ENCODE data around the gene SORL1. TPM values are rescaled to one million over a fixed set of nuclear protein-coding genes. Genes with fewer than 3 reads are reported as not detected.

SORL1 gene
- total and polyA plus RNA-seq, 3 donors from 2014 or later = 14.7 to 30.0 (median 21.8) TPM

DNA sequence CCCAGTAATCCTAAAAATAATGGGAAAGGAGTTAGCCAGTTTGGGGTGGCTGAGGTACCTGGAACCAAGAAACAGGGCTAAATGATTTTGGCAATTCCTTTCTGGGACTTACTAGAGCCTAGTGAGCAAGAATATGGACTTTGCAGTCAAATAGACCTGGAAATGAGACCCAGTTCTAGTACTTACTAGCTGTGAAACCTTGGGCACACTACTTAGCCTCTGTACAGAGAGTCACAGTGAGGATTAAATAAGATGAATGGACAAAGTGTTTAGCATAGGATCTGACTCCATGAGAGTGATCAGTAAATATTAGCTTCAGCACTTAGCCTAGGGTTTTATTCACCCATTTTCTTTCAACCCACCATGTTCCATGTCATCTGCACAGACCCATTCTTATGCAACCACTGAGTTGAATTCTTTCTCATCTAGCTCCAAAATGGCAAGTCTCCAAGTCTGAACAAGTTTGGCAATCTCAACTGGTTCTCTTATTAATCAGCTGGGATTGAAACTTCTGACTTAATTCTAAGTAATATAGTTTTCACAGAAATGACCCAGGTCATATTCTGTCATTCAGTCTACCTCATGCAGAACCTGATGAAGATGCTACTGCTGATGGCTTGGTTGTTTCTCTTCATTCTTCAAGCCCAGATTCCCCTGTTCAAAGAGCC is 15.0 kb upstream of the SORL1 start:
- Histone ChIP-seq H3K9me3 (no peaks in the 10 kb centered on the region), H3K36me3 (ENCODE audit: low read depth, missing control alignments) (no peaks in the 10 kb centered on the region), H3K4me1 (no peaks in the 10 kb centered on the region), H3K4me3 (no peak overlapping the region), H3K27ac (no peak overlapping the region), H3K27me3 (no peaks in the 10 kb centered on the region)
- DNase-seq = no peak
- intact Hi-C loops (cut with DNase I; ENCODE audit: low total_unique reads) = loop anchor here (10.0 kb wide), 1 partner anchor 102 kb away; no protein-coding TSS in a partner anchor
- TF ChIP-seq POLR2A (IDR thresholded peaks at IDR 0.05) = no peak
- TF ChIP-seq, protein P1, sequence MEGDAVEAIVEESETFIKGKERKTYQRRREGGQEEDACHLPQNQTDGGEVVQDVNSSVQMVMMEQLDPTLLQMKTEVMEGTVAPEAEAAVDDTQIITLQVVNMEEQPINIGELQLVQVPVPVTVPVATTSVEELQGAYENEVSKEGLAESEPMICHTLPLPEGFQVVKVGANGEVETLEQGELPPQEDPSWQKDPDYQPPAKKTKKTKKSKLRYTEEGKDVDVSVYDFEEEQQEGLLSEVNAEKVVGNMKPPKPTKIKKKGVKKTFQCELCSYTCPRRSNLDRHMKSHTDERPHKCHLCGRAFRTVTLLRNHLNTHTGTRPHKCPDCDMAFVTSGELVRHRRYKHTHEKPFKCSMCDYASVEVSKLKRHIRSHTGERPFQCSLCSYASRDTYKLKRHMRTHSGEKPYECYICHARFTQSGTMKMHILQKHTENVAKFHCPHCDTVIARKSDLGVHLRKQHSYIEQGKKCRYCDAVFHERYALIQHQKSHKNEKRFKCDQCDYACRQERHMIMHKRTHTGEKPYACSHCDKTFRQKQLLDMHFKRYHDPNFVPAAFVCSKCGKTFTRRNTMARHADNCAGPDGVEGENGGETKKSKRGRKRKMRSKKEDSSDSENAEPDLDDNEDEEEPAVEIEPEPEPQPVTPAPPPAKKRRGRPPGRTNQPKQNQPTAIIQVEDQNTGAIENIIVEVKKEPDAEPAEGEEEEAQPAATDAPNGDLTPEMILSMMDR (IDR thresholded peaks at IDR 0.05) = no peak

DNA sequence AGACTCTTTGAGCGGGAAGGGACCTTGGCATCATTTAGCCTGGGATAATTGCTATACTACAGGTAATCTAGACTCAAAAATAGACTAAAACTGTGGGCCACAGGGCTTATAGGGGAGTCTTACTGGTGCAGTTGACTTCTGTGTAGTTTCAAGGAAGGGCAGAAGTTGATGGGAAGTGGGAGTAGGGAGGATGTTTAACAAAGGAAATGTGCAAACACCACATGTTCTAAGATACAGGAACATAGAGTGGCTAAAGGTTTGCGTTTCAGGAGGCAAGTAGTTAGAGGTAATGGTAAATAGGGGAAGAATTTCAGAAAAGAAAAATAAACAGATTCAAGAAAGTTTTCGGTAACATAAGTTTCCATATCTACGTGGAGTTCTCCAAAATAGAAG is 14.4 kb upstream of the SORL1 start:
- Histone ChIP-seq H3K36me3 (ENCODE audit: low read depth, missing control alignments) (no peaks in the 10 kb centered on the region), H3K27ac (no peak overlapping the region), H3K4me3 (no peak overlapping the region), H3K27me3 (no peaks in the 10 kb centered on the region), H3K9me3 (no peaks in the 10 kb centered on the region), H3K4me1 (no peaks in the 10 kb centered on the region)
- WGBS, 2 donors = 88 to 92% methylated on average over 4 of the region's 4 CpGs
- intact Hi-C loops (cut with DNase I; ENCODE audit: low total_unique reads) = loop anchor here (10.0 kb wide), 1 partner anchor 103 kb away; no protein-coding TSS in a partner anchor
- no peak for TF ChIP-seq POLR2A (IDR thresholded peaks at IDR 0.05)
- TF ChIP-seq, protein P1 (IDR thresholded peaks at IDR 0.05) = no peak
- no peak for DNase-seq

DNA sequence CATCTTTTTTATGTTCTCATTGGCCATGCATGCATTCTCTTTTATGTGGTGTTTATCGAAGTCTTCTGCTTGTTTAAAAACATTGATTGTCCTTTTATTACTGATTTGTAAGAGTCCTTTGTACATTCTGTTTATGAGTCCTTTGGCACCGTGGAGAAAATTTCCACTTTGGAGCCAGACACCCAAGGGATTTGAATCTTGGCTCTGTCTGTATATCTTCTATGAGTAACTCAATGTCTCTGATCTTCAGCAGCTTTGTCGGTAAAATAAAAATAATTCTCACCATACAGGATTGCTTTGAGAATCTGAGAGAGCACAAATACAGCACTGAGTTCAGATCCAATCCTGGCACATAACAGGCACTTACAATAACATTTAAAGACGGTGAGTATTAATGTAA is 12.8 kb upstream of the SORL1 start:
- no peak overlapping the region for H3K4me3 ChIP-seq
- 53 to 65% methylated on average over 4 of the region's 4 CpGs for WGBS, 2 donors

DNA sequence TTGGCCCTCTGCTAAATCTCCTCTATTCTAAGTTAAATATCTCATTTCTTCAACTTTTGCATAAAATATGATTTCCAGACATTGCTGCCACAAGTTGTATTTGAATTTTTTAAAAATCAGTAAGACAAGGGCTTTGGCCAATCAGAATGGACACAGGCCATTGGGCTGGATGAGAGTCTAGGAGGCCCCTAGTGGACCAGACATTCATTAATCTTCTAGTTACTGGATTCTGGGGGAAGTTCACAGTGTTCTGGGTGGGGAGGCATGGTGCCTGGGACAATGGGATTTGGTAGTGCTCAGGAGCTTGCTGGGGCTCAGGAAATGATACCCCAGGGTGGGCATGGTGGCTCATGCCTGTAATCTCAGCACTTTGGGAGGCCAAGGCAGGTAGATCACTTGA is 12.4 kb upstream of the SORL1 start:
- TF ChIP-seq, protein P1 (IDR thresholded peaks at IDR 0.05) = no peak
- no peak for TF ChIP-seq POLR2A (IDR thresholded peaks at IDR 0.05)
- no peak for DNase-seq
- Histone ChIP-seq H3K36me3 (ENCODE audit: low read depth, missing control alignments) (no peaks in the 10 kb centered on the region), H3K27ac (no peak overlapping the region), H3K4me1 (no peaks in the 10 kb centered on the region), H3K9me3 (no peaks in the 10 kb centered on the region), H3K4me3 (no peak overlapping the region), H3K27me3 (no peaks in the 10 kb centered on the region)
- intact Hi-C loops (cut with DNase I; ENCODE audit: low total_unique reads) = loop anchor here (10.0 kb wide), 1 partner anchor 105 kb away; no protein-coding TSS in a partner anchor

More for the DNA sequence above, 12.8 kb upstream of the SORL1 start:
- H3K27me3 ChIP-seq = no peaks in the 10 kb centered on the region
- H3K36me3 ChIP-seq (ENCODE audit: low read depth, missing control alignments) = no peaks in the 10 kb centered on the region
- intact Hi-C loops (cut with DNase I; ENCODE audit: low total_unique reads) = loop anchor here (10.0 kb wide), 1 partner anchor 105 kb away; no protein-coding TSS in a partner anchor
- H3K27ac ChIP-seq = no peak overlapping the region
- no peaks in the 10 kb centered on the region for H3K4me1 ChIP-seq
- no peak for DNase-seq
- H3K9me3 ChIP-seq = no peaks in the 10 kb centered on the region
- TF ChIP-seq, protein P1 (IDR thresholded peaks at IDR 0.05) = no peak
- no peak for TF ChIP-seq POLR2A (IDR thresholded peaks at IDR 0.05)

DNA sequence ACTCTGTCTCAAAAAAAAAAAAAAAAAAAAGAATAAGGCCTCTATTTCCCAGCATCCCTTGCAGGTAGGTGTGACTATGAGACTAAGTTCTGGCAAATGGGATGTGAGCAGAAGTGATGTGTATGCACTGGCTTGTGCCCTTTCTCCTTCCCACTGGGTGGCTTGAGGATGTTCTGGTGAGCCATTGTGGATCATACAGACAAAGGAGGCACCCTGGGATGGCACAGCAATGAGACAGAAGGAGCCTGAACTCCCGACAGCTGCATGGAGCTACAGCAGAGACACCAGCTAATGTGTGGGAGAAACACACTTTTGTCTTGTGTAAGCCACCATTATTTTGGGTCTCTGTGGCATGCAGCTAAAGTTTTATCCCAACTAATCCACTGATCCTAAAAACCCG is 10.6 kb upstream of the SORL1 start:
- intact Hi-C loops (cut with DNase I; ENCODE audit: low total_unique reads) = no loop called here
- Histone ChIP-seq H3K4me3 (no peak overlapping the region), H3K27me3 (no peaks in the 10 kb centered on the region)

More for the DNA sequence above, 10.6 kb upstream of the SORL1 start:
- H3K27ac ChIP-seq = no peak overlapping the region
- no peaks in the 10 kb centered on the region for H3K4me1 ChIP-seq
- no peak for TF ChIP-seq POLR2A (IDR thresholded peaks at IDR 0.05)
- TF ChIP-seq, protein P1 (IDR thresholded peaks at IDR 0.05) = no peak
- 87 to 91% methylated on average over 2 of the region's 2 CpGs for WGBS, 2 donors
- DNase-seq = no peak
- H3K36me3 ChIP-seq (ENCODE audit: low read depth, missing control alignments) = no peaks in the 10 kb centered on the region
- H3K9me3 ChIP-seq = no peaks in the 10 kb centered on the region

All from testis (tissue), 3 donors.